Effector memory CD8-positive, alpha-beta T cell (primary cell): ENCODE data around the gene BEST3.
A peak's percentile ranks its signal among the peaks of the same experiment; 100 is the strongest.

Experiments
- ATAC-seq: fragments of 150-1000 bp; cut with Tn5 transposase; replicated peaks from 2 replicates; pipeline ENCODE4 v1.10.0; 2021; ENCODE audit warnings: mild to moderate bottlenecking, moderate library complexity
- DNase-seq, 3 experiments: peaks; one replicate each; pipeline ENCODE4 v3.0.0; 2021
- H3K27ac Mint-ChIP-seq, 2 donors: one replicate each; pipeline ENCODE4 v1.8.0; 2022; ENCODE audit warnings: mild to moderate bottlenecking in 2 of 2, mixed read lengths in 2 of 2, moderate library complexity in 2 of 2
- H3K27me3 Mint-ChIP-seq, 2 donors: one replicate each; pipeline ENCODE4 v1.8.0; 2022; ENCODE audit warnings: mixed read lengths in 2 of 2
- H3K36me3 Mint-ChIP-seq: one replicate; pipeline ENCODE4 v1.8.0; 2022; ENCODE audit warnings: mild to moderate bottlenecking, moderate library complexity, mixed read lengths; ENCODE audit not compliant: insufficient read depth
- H3K4me1 Mint-ChIP-seq, 2 donors: one replicate each; pipeline ENCODE4 v1.8.0; 2022; ENCODE audit warnings: low read depth in 2 of 2, mixed read lengths in 2 of 2
- H3K4me3 Mint-ChIP-seq, 2 donors: one replicate each; pipeline ENCODE4 v1.8.0; 2022; ENCODE audit warnings: mild to moderate bottlenecking in 2 of 2, mixed read lengths in 2 of 2, moderate library complexity in 2 of 2
- H3K9me3 Mint-ChIP-seq, 2 donors: one replicate each; pipeline ENCODE4 v1.8.0; 2022; ENCODE audit warnings: mixed read lengths in 2 of 2

Gene BEST3

GRCh38 chr12:69704357-69704756 is 5.3 kb upstream of the BEST3 start:
- ATAC-seq (no peak), DNase-seq (no peak)
- H3K4me3 Mint-ChIP-seq = no peak overlapping the region
- peaks cover 42% of the 10 kb centered on the region in 2 donors for H3K27me3 Mint-ChIP-seq
- H3K36me3 Mint-ChIP-seq = no peaks in the 10 kb centered on the region
- H3K4me1 Mint-ChIP-seq = no peaks in the 10 kb centered on the region
- H3K27ac Mint-ChIP-seq = no peak overlapping the region
- no peaks in the 10 kb centered on the region for H3K9me3 Mint-ChIP-seq

- no peaks in the 10 kb centered on the region for H3K9me3 Mint-ChIP-seq
- H3K4me3 Mint-ChIP-seq = no peak overlapping the region
- peaks cover 34 to 35% of the 10 kb centered on the region in 2 donors for H3K27me3 Mint-ChIP-seq
- H3K36me3 Mint-ChIP-seq = no peaks in the 10 kb centered on the region
- ATAC-seq (no peak), DNase-seq (no peak)
- H3K4me1 Mint-ChIP-seq = no peaks in the 10 kb centered on the region
- H3K27ac Mint-ChIP-seq = no peak overlapping the region
Observed at GRCh38 chr12:69703146-69703642, 4.1 kb upstream of the BEST3 start.

GRCh38 chr12:69701826-69702225 is 2.7 kb upstream of the BEST3 start:
- Mint-ChIP-seq H3K27me3 (peaks cover 23 to 35% of the 10 kb centered on the region in 2 donors), H3K9me3 (no peaks in the 10 kb centered on the region), H3K36me3 (no peaks in the 10 kb centered on the region), H3K4me3 (no peak overlapping the region), H3K27ac (no peak overlapping the region), H3K4me1 (no peaks in the 10 kb centered on the region)
- DNase-seq (no peak), ATAC-seq (no peak)

- no peaks in the 10 kb centered on the region for H3K4me1 Mint-ChIP-seq
- no peak overlapping the region for H3K4me3 Mint-ChIP-seq
- DNase-seq (no peak), ATAC-seq (no peak)
- no peak overlapping the region for H3K27ac Mint-ChIP-seq
- no peaks in the 10 kb centered on the region for H3K36me3 Mint-ChIP-seq
- H3K27me3 Mint-ChIP-seq = peaks cover 20 to 25% of the 10 kb centered on the region in 2 donors
- H3K9me3 Mint-ChIP-seq = no peaks in the 10 kb centered on the region
Observed at GRCh38 chr12:69698054-69698453, 1.0 kb downstream of the BEST3 start.

GRCh38 chr12:69694123-69694522 is 5.0 kb downstream of the BEST3 start:
- Mint-ChIP-seq H3K4me3 (no peak overlapping the region), H3K36me3 (no peaks in the 10 kb centered on the region), H3K27ac (no peak overlapping the region), H3K9me3 (no peaks in the 10 kb centered on the region), H3K4me1 (peaks cover 0 to under 1% of the 10 kb centered on the region in 2 donors), H3K27me3 (peaks cover 18 to 19% of the 10 kb centered on the region in 2 donors)
- ATAC-seq = no peak
- DNase-seq = no peak

GRCh38 chr12:69689638-69690037 is 9.5 kb downstream of the BEST3 start:
- Mint-ChIP-seq H3K4me3 (no peak overlapping the region), H3K27me3 (peaks cover 22 to 34% of the 10 kb centered on the region in 2 donors), H3K9me3 (no peaks in the 10 kb centered on the region), H3K4me1 (peaks cover 0 to 3% of the 10 kb centered on the region in 2 donors), H3K27ac (no peak overlapping the region), H3K36me3 (no peaks in the 10 kb centered on the region)
- DNase-seq = no peak
- ATAC-seq = no peak

- ATAC-seq = no peak
- Mint-ChIP-seq H3K27me3 (peaks cover 31 to 39% of the 10 kb centered on the region in 2 donors), H3K27ac (peak overlapping the region in 1 of 2 donors; percentile 17), H3K36me3 (no peaks in the 10 kb centered on the region), H3K4me3 (no peak overlapping the region), H3K9me3 (no peaks in the 10 kb centered on the region), H3K4me1 (peaks cover 0 to 3% of the 10 kb centered on the region in 2 donors)
- DNase-seq = peak in 1 of 3 experiments; percentile 1
Observed at GRCh38 chr12:69688471-69689427, 10.4 kb downstream of the BEST3 start.

GRCh38 chr12:69688021-69688420 is 11.1 kb downstream of the BEST3 start:
- ATAC-seq (no peak), DNase-seq (no peak)
- no peaks in the 10 kb centered on the region for H3K9me3 Mint-ChIP-seq
- H3K4me1 Mint-ChIP-seq = peaks cover 0 to 3% of the 10 kb centered on the region in 2 donors
- H3K27ac Mint-ChIP-seq = no peak overlapping the region
- no peaks in the 10 kb centered on the region for H3K36me3 Mint-ChIP-seq
- no peak overlapping the region for H3K4me3 Mint-ChIP-seq
- H3K27me3 Mint-ChIP-seq = peaks cover 35 to 45% of the 10 kb centered on the region in 2 donors

GRCh38 chr12:69687390-69687789 is 11.7 kb downstream of the BEST3 start:
- no peak overlapping the region for H3K27ac Mint-ChIP-seq
- H3K27me3 Mint-ChIP-seq = peaks cover 35 to 48% of the 10 kb centered on the region in 2 donors
- H3K36me3 Mint-ChIP-seq = no peaks in the 10 kb centered on the region
- no peak for ATAC-seq
- no peak for DNase-seq
- no peaks in the 10 kb centered on the region for H3K9me3 Mint-ChIP-seq
- H3K4me3 Mint-ChIP-seq = no peak overlapping the region
- peaks cover 0 to 3% of the 10 kb centered on the region in 2 donors for H3K4me1 Mint-ChIP-seq

- H3K4me3 Mint-ChIP-seq = no peak overlapping the region
- DNase-seq (no peak), ATAC-seq (no peak)
- H3K27me3 Mint-ChIP-seq = peaks cover 35 to 42% of the 10 kb centered on the region in 2 donors
- no peak overlapping the region for H3K27ac Mint-ChIP-seq
- H3K9me3 Mint-ChIP-seq = no peaks in the 10 kb centered on the region
- H3K36me3 Mint-ChIP-seq = no peaks in the 10 kb centered on the region
- peaks cover 0 to 3% of the 10 kb centered on the region in 2 donors for H3K4me1 Mint-ChIP-seq
Observed at GRCh38 chr12:69686731-69687130, 12.4 kb downstream of the BEST3 start.

GRCh38 chr12:69685810-69686209 is 13.3 kb downstream of the BEST3 start:
- ATAC-seq (no peak), DNase-seq (no peak)
- Mint-ChIP-seq H3K4me3 (no peak overlapping the region), H3K27ac (no peak overlapping the region), H3K27me3 (peaks cover 35 to 40% of the 10 kb centered on the region in 2 donors), H3K36me3 (no peaks in the 10 kb centered on the region), H3K4me1 (peaks cover 0 to 3% of the 10 kb centered on the region in 2 donors), H3K9me3 (no peaks in the 10 kb centered on the region)

- Mint-ChIP-seq H3K4me1 (peaks cover 0 to 3% of the 10 kb centered on the region in 2 donors), H3K27me3 (peaks cover 35 to 40% of the 10 kb centered on the region in 2 donors), H3K9me3 (no peaks in the 10 kb centered on the region), H3K4me3 (no peak overlapping the region), H3K36me3 (no peaks in the 10 kb centered on the region), H3K27ac (no peak overlapping the region)
- no peak for DNase-seq
- no peak for ATAC-seq
Observed at GRCh38 chr12:69684466-69684865, 14.6 kb downstream of the BEST3 start.

- Mint-ChIP-seq H3K27ac (no peak overlapping the region), H3K4me3 (no peak overlapping the region), H3K36me3 (no peaks in the 10 kb centered on the region), H3K9me3 (no peaks in the 10 kb centered on the region), H3K27me3 (peaks cover 34 to 38% of the 10 kb centered on the region in 2 donors), H3K4me1 (no peaks in the 10 kb centered on the region)
- no peak for DNase-seq
- ATAC-seq = no peak
Observed at GRCh38 chr12:69682110-69682755, 16.9 kb downstream of the BEST3 start.
